Keratinocyte (primary cell): ENCODE results near the gene LIPF. TPM values are rescaled to one million over a fixed set of nuclear protein-coding genes. Genes with fewer than 3 reads are reported as not detected.

Experiments used
- DNase-seq: peaks from one replicate; pipeline ENCODE4 v3.0.0-alpha.2; 2011; ENCODE audit warnings: low read depth, missing footprints, low spot score
- FAIRE-seq: peaks from 2 replicates; lab custom pipeline; 2011; peaks lifted over from hg19 to GRCh38; lab: Jason Lieb, UNC
- H2AFZ ChIP-seq: 2 replicates; pipeline ENCODE4 v1.6.0; 2012; ENCODE audit warnings: low read length, control low read depth, inconsistent platforms; ENCODE audit not compliant: control insufficient read depth
- H3K27ac ChIP-seq: 2 replicates; pipeline ENCODE4 v1.5.1; 2011; ENCODE audit warnings: low read length; ENCODE audit not compliant: control insufficient read depth, insufficient read depth
- H3K27me3 ChIP-seq: 3 replicates; pipeline ENCODE4 v1.6.0; 2011; ENCODE audit warnings: low read length; ENCODE audit not compliant: control insufficient read depth, insufficient read depth; ENCODE audit errors: extremely low read depth
- H3K36me3 ChIP-seq, 2 experiments: 2 replicates in 1 of 2; 3 replicates in 1 of 2; pipeline ENCODE4 v1.5.1; 2011; ENCODE audit warnings: low read length in 2 of 2, mild to moderate bottlenecking in 1 of 2; ENCODE audit not compliant: control insufficient read depth in 2 of 2, insufficient read depth in 2 of 2; ENCODE audit errors: extremely low read depth in 1 of 2
- H3K4me1 ChIP-seq: 3 replicates; pipeline ENCODE4 v1.5.1; 2011; ENCODE audit warnings: low read length; ENCODE audit not compliant: control insufficient read depth, insufficient read depth; ENCODE audit errors: extremely low read depth
- H3K4me2 ChIP-seq: 3 replicates; pipeline ENCODE4 v1.6.0; 2011; ENCODE audit warnings: low read depth, low read length; ENCODE audit not compliant: control insufficient read depth, insufficient read depth; ENCODE audit errors: extremely low read depth
- H3K4me3 ChIP-seq, 3 experiments: fragments of 200-600 bp in 1 of 3; sonication (generic) in 1 of 3; 2 replicates in 2 of 3; 3 replicates in 1 of 3; pipeline ENCODE4 v1.5.1; 2011 to 2016; ENCODE audit warnings: low read length in 3 of 3, mild to moderate bottlenecking in 3 of 3, control low read depth in 2 of 3, inconsistent platforms in 1 of 3, low read depth in 1 of 3, mixed read lengths in 1 of 3, mixed run types in 1 of 3, moderate library complexity in 1 of 3; ENCODE audit not compliant: control insufficient read depth in 2 of 3, insufficient read depth in 2 of 3; ENCODE audit errors: extremely low read depth in 1 of 3
- H3K79me2 ChIP-seq: 2 replicates; pipeline ENCODE4 v1.6.0; 2012; ENCODE audit warnings: low read length; ENCODE audit not compliant: control insufficient read depth, insufficient read depth
- H3K9ac ChIP-seq: 3 replicates; pipeline ENCODE4 v1.6.0; 2011; ENCODE audit warnings: low read length; ENCODE audit not compliant: control insufficient read depth, insufficient read depth; ENCODE audit errors: extremely low read depth
- H3K9me1 ChIP-seq: 3 replicates; pipeline ENCODE4 v1.6.0; 2011; ENCODE audit warnings: low read length; ENCODE audit not compliant: control insufficient read depth, insufficient read depth; ENCODE audit errors: extremely low read depth
- H3K9me3 ChIP-seq: 2 replicates; pipeline ENCODE4 v1.5.1; 2012; ENCODE audit warnings: low read depth, low read length; ENCODE audit not compliant: control insufficient read depth
- H4K20me1 ChIP-seq: 3 replicates; pipeline ENCODE4 v1.6.0; 2011; ENCODE audit warnings: low read length; ENCODE audit not compliant: control insufficient read depth, insufficient read depth; ENCODE audit errors: extremely low read depth
- EZH2 ChIP-seq: IDR thresholded peaks from one replicate; pipeline ENCODE4 v1.6.1; 2012; ENCODE audit warnings: inconsistent platforms, mild to moderate bottlenecking, low read length, moderate library complexity
- dilution Hi-C: fragments of 300-500 bp; cut with MboI; formaldehyde crosslinking; loops from one replicate; pipeline ENCODE4 v1.7.0; 2020; ENCODE audit warnings: low sequenced_read_pairs; ENCODE audit not compliant: extremely low pct_ligation_motif_present
- polyA plus RNA-seq, 5 experiments: library from polyadenylated mRNA; depleted of rRNA in 3 of 5; stranded (reverse) in 3 of 5; stranded (forward) in 1 of 5; unstranded in 1 of 5; fragments of >200 nt; gene quantifications; 1 replicate in 1 of 5; 2 replicates in 3 of 5; 3 replicates in 1 of 5; pipeline versions ENCODE4 v1.2.1 to v1.2.3, GENCODE V29; 2011 to 2012; ENCODE audit warnings: missing spikeins in 2 of 5, low read depth in 1 of 5, low replicate concordance in 1 of 5
- TF ChIP-seq, protein P1 (sequence below), 3 experiments: IDR thresholded peaks in 1 of 3; conservative IDR thresholded peaks in 1 of 3; optimal IDR thresholded peaks in 1 of 3; 2 replicates in 2 of 3; 3 replicates in 1 of 3; pipeline versions ENCODE3 to v1.5.1; 2011; ENCODE audit warnings: low read length in 3 of 3, mild to moderate bottlenecking in 3 of 3, moderate library complexity in 2 of 3, control low read depth in 1 of 3, inconsistent platforms in 1 of 3; ENCODE audit not compliant: insufficient read depth in 2 of 3; ENCODE audit errors: extremely low read depth in 1 of 3

LIPF gene
- polyA plus RNA-seq, 1 donor (not counting 4 experiments of a cell fraction or from before 2014, with no cell fraction given): not detected

DNA sequence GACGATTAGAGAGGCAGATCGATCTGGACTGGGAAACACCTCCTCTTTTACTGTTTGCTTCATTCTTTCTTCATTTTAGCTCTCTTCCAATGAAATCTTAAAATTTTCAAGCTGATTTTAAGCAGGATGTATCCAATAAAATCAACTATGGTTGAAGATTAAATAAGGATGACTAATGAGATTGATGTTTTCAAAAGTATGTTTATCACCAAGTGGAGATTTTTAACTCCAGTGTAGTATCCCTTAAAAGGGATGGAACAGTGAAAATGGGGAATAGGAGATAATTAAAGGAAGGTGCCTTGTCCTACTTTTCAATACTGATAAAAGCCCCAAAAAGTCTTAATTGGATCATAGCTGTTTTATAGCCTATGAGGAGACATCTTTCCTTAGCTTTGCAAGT lies 11.6 kb upstream of the LIPF start:
- H3K9me3 ChIP-seq: no peaks in the 10 kb centered on the region
- FAIRE-seq (no peak), DNase-seq (no peak)
- no peaks in the 10 kb centered on the region for H3K9me1 ChIP-seq
- no peaks in the 10 kb centered on the region for H3K36me3 ChIP-seq
- H2AFZ ChIP-seq: no peak overlapping the region
- no peak overlapping the region for H3K27ac ChIP-seq
- no peak overlapping the region for H3K4me2 ChIP-seq
- no peak overlapping the region for H3K9ac ChIP-seq
- no peaks in the 10 kb centered on the region for H3K27me3 ChIP-seq
- dilution Hi-C loops: no loop called here
- no peaks in the 10 kb centered on the region for H3K79me2 ChIP-seq
- TF ChIP-seq EZH2: no peak
- TF ChIP-seq, protein P1, sequence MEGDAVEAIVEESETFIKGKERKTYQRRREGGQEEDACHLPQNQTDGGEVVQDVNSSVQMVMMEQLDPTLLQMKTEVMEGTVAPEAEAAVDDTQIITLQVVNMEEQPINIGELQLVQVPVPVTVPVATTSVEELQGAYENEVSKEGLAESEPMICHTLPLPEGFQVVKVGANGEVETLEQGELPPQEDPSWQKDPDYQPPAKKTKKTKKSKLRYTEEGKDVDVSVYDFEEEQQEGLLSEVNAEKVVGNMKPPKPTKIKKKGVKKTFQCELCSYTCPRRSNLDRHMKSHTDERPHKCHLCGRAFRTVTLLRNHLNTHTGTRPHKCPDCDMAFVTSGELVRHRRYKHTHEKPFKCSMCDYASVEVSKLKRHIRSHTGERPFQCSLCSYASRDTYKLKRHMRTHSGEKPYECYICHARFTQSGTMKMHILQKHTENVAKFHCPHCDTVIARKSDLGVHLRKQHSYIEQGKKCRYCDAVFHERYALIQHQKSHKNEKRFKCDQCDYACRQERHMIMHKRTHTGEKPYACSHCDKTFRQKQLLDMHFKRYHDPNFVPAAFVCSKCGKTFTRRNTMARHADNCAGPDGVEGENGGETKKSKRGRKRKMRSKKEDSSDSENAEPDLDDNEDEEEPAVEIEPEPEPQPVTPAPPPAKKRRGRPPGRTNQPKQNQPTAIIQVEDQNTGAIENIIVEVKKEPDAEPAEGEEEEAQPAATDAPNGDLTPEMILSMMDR (optimal IDR thresholded peaks at IDR 0.05 in 1 of 3, IDR thresholded peaks at IDR 0.05 in 1 of 3, conservative IDR thresholded peaks at IDR 0.05 in 1 of 3; ENCODE audit: extremely low read depth in 1 of 3, insufficient read depth in 2 of 3, low read length in 3 of 3): no peak
- no peaks in the 10 kb centered on the region for H4K20me1 ChIP-seq
- H3K4me1 ChIP-seq: peaks cover 9% of the 10 kb centered on the region
- no peak overlapping the region for H3K4me3 ChIP-seq

DNA sequence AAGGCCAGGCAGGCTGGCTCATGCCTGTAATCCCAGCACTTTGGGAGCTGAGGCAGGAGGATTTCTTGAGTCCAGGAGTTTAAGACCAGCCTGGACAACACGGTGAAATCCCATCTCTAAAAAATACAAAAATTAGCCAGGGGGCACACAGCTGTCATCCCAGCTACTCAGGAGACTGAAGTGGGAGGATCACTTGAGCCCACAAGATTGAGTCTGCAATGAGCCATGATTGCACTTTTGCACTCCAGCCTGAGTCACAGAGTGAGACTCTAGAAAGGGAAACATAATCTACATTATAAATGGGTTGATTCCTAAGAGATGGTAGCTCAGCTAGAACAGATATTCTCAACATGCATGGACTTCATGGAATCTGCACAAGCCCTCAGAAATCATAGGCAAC lies 6.3 kb upstream of the LIPF start:
- H3K27me3 ChIP-seq: no peaks in the 10 kb centered on the region
- H3K4me1 ChIP-seq: peaks cover 9% of the 10 kb centered on the region
- no peaks in the 10 kb centered on the region for H3K36me3 ChIP-seq
- H4K20me1 ChIP-seq: no peaks in the 10 kb centered on the region
- H2AFZ ChIP-seq: no peak overlapping the region
- H3K27ac ChIP-seq: no peak overlapping the region
- FAIRE-seq: peak; percentile 83
- TF ChIP-seq, protein P1 (optimal IDR thresholded peaks at IDR 0.05 in 1 of 3, IDR thresholded peaks at IDR 0.05 in 1 of 3, conservative IDR thresholded peaks at IDR 0.05 in 1 of 3; ENCODE audit: extremely low read depth in 1 of 3, insufficient read depth in 2 of 3, low read length in 3 of 3): no peak
- TF ChIP-seq EZH2: no peak
- dilution Hi-C loops: no loop called here
- peak overlapping the region; percentile 20 for H3K4me2 ChIP-seq
- peak; percentile 35 for DNase-seq
- no peak overlapping the region for H3K9ac ChIP-seq
- H3K9me1 ChIP-seq: no peaks in the 10 kb centered on the region
- no peaks in the 10 kb centered on the region for H3K79me2 ChIP-seq
- H3K9me3 ChIP-seq: no peaks in the 10 kb centered on the region
- H3K4me3 ChIP-seq: no peak overlapping the region
